Dedifferentiated amniotic fluid mesenchymal stem cell (primary cell): Measurements from ENCODE around the gene TNRC6B.
"Not testable (repeated sequence)": the region's sequence is repeated elsewhere in the genome, so short reads cannot be mapped to it uniquely, and the experiment has no call there.

Source experiments
- DNase-seq: peaks from one replicate; pipeline ENCODE4 v3.0.0-alpha.2; 2016; ENCODE audit errors: extremely low spot score

The TNRC6B gene

DNA sequence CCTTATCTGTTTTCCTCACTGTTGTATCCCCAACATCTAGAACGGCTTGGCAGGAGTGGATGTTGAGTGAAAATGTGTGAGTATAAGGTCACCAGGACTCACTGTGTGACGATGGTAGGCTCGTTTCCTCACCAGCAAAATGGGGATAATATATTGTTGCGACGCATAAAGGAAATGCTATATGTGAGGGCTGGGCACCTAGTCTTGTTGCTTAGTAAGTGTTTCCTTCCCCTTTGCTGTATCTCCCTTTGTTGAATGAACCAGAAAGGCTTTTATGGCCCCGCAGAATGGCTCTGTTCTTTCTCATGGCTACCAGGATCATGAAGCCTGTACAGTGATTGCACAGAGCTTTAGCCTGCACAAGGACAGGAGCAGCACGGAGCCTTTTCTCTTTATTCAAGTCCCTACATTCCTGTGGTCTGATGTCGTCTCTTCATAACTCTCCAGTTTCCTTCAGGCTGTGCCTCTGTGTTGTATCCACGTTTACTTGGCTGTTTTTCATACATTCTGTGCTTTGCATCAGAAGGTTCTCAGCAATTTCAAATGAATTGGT, 5.4 kb downstream of the TNRC6B start:
- peak; percentile 95 for DNase-seq

DNA sequence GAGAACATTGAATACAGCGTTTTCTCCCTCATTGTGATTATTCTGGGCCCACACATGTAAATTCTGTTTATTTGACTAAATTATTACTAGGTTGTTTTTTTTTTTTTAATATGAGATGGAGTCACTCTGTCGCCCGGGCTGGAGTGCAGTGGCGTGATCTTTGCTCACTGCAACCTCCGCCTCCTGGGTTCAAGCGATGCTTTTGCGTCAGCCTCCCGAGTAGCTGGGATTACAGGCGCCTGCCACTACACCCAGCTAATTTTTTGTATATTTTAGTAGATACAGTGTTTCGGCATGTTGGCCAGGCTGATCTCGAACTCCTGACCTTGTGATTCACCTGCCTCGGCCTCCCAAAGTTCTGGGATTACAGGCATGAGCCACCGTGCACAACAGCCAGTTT, 5.9 kb downstream of the TNRC6B start:
- not testable (repeated sequence) for DNase-seq

DNA sequence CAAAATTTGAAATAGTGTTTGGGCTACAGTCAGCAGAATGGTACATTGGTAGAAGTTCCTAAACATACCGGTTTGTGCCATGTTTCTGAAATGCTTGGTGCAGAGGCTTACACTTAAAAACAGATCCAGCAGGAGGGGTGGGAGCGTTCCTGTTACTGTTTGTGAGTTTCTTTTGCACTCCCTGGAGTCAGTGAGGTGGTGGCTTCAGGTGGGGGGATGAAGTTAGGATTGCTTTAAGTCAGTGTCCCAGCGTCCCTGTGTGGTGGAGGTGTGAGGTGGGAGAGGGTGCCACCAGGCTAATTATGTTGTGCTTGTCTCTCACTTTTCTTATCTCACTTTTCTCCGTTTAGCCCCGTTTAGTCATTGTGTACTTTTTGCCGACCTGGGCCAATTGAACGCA, 9.7 kb downstream of the TNRC6B start:
- DNase-seq, result no peak

DNA sequence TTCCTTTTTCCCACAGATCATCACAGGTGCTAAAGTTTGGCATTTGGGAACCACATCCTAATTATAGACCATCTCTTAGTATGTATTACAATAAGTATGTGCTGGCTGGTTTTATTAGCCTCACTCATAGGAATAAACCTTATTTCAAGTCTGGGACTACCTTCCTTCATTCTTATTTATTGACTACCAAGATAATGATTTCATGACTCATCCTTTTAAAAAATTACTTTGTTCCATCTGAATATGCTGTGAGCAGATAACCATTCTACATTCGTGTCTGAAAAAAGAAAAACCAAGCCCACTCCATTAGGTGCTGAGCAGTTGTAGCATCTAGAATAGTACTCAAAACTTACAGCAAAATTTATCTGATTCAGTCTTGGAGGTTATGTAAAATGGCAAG, 12.3 kb downstream of the TNRC6B start:
- no peak for DNase-seq

DNA sequence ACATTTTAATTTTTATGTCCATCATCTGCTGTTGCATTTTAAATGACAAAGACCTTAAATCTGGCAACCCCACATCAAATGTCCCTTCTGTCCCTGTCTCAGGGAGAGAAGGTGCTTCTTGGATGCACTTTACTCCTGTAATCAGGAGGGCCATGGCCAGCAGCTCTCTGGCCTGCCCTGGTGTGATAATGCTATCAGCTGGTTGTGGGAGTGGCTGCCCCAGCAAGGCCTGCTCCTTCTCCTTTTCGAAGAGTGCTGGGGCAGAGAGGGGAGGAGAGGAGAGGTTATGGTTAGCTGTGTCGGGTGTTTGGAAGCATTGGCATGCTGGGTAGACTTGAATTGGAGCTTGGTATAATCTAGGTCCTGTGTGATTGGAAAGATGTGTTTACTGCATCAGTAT, 12.8 kb downstream of the TNRC6B start:
- DNase-seq, result no peak

DNA sequence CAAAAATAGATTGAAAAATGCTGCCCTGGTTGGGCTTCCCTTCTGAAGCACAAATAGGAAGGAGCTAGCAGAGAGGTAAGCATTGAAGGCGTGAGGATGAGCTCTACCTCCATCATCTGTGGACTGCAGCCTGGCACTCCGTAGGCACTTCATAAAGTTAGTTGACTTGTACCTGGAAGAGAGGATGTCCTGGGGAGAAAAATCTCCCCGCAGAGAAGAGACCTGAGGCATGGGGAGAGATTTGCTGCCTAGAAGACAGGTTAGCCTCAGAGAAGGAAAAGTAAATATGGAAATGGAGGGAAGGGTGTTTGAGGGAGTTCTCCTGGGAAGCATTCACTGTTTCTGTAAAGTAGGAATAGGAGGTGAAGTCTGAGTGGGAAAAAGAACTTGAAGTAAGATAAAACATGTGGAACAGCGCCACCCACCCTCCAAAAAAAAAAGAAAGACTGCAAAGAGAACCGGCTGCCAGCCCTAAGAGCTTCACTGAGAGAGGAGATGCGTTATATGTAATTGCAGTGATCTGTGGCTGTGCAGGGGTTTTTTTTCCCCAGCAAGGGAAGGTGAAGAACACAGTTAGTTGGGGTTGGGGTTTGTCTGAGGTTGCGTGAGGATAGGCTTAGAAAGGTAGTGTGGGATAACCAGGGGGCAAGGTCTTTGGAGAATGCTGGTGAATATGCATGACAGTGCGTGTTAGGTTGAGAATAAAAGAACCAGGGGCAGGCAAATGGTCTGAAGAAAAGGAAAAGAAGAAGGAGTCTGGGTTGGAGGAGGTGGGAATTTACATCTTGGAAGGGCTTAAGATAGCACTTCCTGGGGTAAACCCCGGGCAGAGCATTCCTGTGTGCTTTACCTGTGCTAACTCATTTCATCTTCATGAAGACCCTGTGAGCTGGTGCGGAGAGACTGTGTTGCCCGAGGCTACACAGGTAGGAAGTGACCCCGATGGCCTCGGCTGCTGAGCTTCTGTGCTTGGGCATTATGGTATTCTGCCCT, 16.0 kb downstream of the TNRC6B start:
- DNase-seq, result no peak

DNA sequence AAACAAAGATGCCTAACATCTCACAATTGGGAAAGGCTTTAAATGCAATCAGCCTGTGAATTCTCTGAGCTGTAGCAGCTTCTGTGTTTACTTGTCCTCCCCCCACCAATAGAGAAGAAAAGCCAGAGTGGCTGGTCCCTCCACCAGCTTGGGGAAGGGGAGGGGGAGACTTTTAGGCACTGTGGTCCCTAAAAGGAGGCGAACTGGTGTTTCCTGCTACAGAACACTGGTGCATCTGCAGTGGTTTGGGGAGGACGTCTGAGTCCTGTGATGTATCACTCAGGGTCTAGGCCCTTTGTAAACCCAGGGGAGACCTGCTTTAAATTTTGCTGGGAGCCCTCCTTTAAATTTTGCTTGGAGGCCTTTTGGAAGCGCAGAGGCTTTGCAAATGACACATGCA, 16.9 kb downstream of the TNRC6B start:
- DNase-seq, result no peak

DNA sequence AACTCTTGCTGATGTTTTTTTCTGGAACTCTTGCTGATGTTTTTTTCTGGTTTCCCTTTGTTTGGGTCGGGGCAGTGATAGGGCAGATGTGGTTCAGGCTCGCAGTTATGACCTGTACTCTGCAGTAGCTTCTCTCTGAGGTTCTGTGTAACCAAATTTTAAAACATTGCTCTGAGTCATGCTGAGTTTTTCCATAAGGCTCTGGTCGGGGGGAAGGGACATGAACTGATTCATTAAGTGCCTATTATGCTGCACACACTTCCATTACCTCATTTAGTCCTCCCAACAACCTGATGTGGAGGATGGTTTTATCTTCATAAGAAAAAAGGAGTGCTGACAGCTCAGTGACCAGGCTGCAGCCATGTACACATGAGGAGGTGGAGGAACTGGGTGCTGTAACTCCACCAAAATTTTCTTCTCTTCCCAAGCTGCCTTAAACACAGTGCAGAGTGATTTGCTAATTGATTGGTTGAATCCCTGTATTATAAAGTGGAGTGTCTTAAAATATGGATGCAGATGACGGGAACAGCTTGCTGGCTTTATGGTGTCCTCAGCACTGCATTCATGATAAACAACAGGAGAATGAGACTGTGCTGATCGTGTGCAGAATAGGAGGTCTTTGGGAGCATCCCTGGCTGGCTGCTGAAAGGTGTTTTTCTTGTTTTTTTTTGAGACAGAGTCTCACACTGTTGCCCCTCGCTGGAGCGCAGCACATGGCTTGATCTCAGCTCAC, 19.1 kb downstream of the TNRC6B start:
- DNase-seq, result peak; percentile 48

DNA sequence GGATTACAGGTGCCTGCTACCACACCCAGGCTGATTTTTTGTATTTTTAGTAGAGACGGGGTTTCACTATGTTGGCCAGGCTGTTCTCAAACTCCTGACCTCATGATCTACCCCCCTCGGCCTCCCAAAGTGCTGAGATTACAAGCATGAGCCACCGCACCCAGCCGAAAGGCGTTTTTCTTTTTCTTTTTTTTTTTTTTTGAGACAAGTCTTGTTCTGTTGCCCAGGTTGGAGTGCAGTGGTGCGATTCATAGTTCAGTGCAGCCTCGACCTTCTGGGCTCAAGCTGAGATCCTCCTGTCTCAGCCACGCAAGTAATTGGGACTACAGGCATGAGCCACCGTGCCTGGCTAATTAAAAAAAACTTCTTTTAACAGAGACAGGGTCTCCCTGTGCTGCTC, 19.7 kb downstream of the TNRC6B start:
- not testable (repeated sequence) for DNase-seq

DNA sequence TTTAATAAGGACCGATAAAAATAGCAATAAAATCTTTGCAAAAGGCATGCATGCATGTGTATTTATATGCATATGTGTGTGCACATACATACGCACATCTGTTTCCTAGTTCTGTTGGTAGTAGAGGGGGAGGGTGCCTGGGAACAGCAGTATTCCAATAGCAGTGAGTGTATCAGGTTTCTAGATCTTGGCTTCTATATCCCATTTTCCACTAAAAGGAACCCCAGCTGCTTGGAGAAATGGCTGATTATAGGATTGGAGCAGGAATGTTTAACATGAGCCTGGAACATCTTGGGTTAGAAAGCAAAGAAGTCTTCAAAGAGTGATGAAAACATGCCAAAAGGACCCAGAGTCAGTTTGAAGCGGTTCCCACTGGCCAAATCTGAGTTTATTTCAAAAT, 21.0 kb downstream of the TNRC6B start:
- DNase-seq, result no peak

DNA sequence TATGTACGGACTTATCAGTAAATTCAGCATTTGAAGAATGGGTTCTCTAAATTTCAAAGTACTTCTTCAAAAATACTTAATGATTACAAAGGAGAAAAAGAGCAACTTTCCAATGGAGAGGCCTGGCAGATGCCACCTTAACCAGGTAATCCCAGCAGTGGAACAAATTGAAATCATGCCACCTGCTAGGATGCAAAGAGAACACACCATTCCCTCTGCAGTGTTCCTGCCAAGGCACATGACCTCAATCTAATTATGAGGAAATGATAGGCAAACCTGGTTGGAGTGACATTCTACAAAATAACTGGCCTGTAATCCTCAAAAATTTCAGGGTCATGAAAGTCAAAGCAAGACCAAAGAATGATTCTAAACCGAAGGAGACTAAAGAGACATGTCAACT, 21.5 kb downstream of the TNRC6B start:
- no peak for DNase-seq

DNA sequence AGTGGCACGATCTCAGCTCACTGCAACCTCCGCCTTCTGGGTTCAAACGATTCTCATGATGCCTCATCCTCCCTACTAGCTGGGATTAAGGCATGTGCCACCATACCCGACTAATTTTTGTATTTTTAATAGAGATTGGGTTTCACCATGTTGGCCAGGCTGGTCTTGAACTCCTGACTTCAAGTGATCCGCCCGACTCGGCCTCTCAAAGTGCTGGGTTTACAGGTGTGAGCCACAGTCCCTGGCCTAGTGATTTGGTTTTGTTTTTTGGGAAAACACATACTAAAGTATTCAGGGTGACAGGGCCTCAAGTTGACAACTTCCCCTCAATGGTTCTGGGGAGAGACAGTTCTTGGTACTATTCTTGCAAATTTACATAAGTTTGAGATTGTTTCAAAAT, 22.1 kb downstream of the TNRC6B start:
- DNase-seq, result no peak

DNA sequence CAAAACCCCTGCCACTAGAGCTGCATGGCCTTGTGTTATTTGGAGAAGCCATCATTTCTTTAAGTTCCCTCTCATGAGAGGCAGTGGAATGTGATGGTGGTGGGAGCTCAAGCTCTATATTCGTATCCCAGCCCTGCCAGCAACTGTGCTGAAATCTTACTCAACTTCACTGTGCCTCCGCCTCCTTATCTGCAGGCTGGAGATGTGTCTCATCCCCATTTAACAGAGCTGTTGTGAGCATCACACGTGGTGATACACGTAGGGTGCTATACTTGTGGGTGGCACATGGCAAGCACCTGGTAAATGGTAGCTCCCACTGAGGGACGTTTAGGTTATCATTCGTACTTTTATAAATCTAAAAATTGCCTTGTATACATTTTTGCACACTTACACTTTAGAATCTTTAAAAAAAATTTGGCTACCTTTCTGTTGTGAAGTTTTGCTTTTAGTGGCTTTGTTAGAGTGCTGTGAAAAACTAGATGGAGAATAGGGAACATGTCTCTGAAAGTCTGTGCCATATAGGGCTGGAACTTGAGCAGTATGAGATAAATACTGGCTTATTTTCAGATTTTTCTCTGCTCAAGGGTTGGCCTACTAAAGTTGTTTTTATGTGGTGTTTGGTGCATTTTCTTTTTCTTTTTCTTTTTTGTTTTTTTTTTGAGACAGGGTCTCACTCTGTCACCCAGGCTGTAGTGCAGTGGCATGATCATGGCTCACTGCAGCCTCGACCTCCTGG, 23.2 kb downstream of the TNRC6B start:
- no peak for DNase-seq

DNA sequence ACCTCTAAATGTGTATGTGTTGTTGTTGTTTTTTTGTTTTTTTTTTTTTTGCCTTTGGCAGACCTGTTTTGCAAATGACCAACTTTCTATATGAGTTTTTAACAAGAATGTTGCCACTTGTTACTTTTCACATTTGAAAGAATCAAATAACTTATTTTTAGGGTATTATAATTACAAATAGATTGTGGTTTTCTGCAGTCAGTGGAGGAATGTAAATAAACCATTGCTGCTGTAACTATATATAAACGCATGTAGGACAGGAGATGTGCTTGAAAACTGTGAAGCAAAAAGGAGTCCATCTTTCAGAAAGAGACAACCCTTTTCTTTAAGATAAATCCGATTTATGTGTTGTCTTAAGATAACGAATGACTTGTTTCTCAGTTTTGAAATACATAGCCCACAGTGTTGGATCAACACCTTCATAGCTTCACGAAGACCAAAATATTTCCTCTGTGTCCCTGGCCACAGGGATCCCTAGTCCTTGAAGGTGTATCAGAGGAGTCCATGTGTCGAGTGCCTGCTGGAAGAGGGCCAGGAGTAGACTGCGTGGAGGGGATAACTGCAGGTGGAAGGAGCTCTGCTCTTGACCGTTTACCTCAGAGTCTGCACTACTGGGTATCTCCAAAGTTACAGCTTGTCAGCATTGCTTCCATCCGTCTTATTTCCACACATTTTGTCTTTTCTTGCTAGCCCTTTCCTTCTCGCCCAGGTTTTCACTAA, 24.7 kb downstream of the TNRC6B start:
- no peak for DNase-seq

DNA sequence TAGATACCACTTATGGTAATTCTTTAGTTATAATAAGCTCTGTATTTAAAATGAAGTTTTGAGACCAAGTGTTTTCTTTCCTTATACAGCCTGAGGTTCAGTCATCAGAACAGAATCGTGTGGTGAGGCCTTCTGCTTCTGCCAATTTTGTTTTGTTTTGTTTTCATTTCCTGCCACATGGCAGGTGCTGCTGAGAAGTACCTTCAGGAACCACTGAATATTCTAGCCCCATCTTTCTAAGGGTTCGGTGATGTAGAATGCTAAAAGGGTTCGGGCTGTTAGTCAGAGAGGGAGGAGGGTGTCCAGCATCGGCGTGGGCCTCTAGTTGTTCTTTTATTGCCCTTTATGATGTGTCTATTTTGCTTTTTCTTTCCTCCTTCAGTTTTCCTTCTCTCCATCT, 25.8 kb downstream of the TNRC6B start:
- DNase-seq, result no peak

DNA sequence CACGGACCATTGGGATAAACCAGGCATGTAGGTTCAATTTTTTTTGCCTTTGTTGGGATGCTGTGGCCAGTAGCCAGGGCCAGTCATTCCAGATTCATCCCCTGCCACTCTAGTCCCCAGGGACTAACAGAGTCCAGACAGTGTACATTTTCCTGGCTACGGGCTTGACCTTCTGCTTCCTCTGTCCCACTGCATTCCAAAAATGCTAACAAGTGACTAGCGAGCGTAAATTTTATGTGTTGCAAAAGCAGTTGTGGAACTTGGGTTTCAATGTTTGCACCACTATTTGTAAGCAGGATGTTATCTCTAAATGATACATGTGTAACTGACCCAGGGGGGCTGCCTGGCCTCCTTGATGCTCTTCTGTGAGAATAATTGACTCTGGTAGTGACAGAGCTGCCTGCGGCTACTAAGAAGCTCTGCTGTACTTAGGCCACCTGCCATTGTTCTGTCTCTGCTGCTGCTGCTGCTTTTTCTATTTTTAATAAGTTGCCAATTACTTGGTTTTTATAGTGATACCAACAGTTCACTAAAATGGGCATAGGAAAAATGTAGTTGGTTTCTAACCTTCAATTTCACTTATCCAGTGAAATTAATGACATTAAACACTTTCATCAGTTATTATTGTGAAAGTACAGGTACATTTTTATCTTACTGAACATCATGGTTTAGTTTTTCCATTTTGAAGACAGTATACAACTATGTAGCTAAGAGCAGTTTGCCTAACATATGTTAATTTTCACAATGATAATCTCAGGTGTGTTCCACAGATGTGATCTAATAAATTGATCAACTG, 26.8 kb downstream of the TNRC6B start:
- peak; percentile 39 for DNase-seq

DNA sequence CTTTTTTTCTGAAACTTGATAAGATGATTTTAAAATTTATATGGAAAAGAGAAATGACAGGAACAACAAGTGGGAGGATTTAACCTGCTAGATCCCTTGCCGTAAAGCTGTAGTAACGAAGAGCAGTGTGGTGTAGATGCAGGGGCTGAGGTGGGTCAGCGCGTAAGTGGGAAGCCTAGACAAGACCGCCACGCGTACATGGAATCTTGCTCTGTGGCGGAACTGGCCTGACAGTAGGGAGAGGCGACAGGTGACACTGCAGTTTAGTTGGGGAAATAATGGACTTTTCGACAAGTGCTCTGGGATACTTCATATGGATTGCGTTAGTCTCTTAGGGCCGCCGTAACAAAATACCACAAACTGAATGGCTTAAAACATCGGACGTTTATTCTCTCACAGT, 28.8 kb downstream of the TNRC6B start:
- no peak for DNase-seq

DNA sequence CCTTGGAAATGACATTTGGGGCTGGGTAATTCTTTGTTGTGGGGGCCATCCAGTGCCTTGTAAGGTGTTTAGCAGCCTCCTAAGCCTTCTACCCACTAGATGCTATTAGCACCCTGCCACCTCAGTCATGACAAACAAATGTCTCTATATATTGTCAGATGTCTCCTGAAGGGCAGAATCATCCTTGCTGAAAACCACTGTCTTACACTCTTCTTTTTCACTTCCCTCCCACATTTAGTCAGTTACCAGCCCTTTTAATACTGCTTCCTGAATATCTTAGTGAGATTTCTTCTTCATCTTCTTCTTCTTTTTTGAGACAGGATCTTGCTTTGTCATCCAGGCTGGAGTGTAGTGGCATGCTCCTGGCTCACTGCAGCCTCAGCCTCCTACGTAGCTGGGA, 33.1 kb downstream of the TNRC6B start:
- DNase-seq, result no peak

DNA sequence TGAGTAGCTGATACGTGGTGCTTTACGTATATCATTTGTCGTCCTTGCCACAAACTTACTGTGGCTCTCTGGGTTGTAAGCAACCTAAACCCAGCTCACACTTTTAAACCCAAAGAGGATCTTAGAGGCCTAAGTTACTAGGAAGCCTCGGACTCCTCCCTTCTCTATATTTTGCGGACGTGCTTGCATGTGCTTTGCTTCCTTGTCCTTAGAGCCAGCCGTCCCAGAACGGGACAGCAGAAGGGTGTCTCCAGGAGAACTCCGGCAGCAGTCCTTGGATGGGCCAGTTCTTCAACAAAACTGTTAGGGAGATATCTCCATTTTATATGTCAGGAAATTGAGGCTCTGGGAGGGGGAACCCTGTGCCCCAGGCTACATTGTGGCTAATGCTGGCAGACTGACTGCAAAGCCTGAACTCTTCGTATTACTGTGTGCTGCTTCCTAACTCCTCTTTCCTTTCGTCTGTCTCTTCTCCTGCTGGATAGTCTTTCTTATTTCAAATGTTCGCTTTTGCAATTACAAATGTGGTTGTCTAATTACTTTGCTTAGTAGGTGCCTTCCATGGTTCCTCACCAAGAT, 33.8 kb downstream of the TNRC6B start:
- DNase-seq, result no peak

DNA sequence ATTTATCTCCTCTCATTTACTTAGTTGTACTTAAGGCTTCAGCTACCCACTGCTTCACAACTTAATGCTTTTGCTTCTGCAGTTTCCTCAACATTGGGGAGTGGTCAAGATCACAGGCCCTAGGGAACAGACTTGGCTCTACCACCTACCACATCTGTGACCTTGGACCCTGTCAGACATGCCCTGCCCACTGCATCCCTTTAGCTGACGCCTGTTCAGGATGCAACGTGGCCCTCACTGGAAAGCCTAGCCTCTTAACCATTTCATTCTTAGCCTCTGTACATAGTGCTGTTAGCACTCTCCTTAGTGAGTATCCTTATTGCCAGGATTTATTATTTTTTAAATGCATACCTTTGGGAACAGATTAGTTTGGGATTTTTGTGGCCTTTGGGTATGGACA, 34.4 kb downstream of the TNRC6B start:
- no peak for DNase-seq
